Uterus (tissue), 2 donors: ENCODE measurements around the gene LAT.

Experiments
- POLR2A ChIP-seq, 2 donors: fragments of 450-650 bp; IDR thresholded peaks; one replicate each; pipeline ENCODE4 v1.6.1; 2016; ENCODE audit warnings: antibody characterized with exemption in 2 of 2, mild to moderate bottlenecking in 1 of 2, moderate library complexity in 1 of 2
- TF ChIP-seq, protein P1 (sequence below), 4 experiments: fragments of 200-600 bp in 2 of 4; fragments of 450-650 bp in 2 of 4; sonication (generic) in 2 of 4; IDR thresholded peaks; one replicate each; pipeline ENCODE4 v1.5.1; 2016 to 2019; ENCODE audit warnings: antibody characterized with exemption in 4 of 4, mild to moderate bottlenecking in 2 of 4, moderate library complexity in 1 of 4

DNA sequence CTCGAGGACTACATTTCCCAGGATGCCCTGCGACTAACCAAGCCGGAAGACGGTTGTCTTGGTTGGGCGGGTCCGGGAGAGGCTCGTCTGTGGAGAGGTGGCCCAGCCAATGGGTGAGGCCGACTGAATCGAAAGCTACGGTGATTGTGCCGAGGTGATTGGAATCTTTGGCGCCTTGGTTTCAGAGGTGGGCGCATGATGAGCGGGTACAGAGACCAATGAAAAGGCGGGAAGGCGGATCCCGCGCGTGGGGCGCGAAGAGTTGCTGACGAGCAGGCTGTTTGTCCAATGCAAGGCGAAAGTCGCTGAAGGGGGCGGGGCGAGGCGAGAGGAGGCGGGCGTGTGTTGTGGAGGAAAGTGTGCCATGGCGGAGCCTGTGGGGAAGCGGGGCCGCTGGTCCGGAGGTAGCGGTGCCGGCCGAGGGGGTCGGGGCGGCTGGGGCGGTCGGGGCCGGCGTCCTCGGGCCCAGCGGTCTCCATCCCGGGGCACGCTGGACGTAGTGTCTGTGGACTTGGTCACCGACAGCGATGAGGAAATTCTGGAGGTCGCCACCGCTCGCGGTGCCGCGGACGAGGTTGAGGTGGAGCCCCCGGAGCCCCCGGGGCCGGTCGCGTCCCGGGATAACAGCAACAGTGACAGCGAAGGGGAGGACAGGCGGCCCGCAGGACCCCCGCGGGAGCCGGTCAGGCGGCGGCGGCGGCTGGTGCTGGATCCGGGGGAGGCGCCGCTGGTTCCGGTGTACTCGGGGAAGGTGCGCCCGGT, 34.0 kb upstream of the LAT start, which contains the start of gene NFATC2IP:
- TF ChIP-seq POLR2A (IDR thresholded peaks at IDR 0.05) = peak; percentile 10 to 20
- TF ChIP-seq, protein P1, sequence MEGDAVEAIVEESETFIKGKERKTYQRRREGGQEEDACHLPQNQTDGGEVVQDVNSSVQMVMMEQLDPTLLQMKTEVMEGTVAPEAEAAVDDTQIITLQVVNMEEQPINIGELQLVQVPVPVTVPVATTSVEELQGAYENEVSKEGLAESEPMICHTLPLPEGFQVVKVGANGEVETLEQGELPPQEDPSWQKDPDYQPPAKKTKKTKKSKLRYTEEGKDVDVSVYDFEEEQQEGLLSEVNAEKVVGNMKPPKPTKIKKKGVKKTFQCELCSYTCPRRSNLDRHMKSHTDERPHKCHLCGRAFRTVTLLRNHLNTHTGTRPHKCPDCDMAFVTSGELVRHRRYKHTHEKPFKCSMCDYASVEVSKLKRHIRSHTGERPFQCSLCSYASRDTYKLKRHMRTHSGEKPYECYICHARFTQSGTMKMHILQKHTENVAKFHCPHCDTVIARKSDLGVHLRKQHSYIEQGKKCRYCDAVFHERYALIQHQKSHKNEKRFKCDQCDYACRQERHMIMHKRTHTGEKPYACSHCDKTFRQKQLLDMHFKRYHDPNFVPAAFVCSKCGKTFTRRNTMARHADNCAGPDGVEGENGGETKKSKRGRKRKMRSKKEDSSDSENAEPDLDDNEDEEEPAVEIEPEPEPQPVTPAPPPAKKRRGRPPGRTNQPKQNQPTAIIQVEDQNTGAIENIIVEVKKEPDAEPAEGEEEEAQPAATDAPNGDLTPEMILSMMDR (IDR thresholded peaks at IDR 0.05) = peak in 1 of 4 experiments; percentile 21
